Astrocyte (in vitro differentiated cells and primary cell): ENCODE measurements around the gene CIT. TPM values are rescaled to one million over a fixed set of nuclear protein-coding genes. Genes with fewer than 3 reads are reported as not detected.

Experiments
- DNase-seq: peaks from one replicate; pipeline ENCODE4 v3.0.0-alpha.2; 2010; ENCODE audit warnings: low read depth
- FAIRE-seq: peaks from 2 replicates; lab custom pipeline; 2011; peaks lifted over from hg19 to GRCh38; lab: Jason Lieb, UNC
- H2AFZ ChIP-seq: 2 replicates; pipeline ENCODE4 v1.6.0; 2012; ENCODE audit warnings: low read depth, low read length, inconsistent platforms
- H3K27ac ChIP-seq: 2 replicates; pipeline ENCODE4 v1.5.1; 2011; ENCODE audit warnings: low read depth, low read length, inconsistent platforms
- H3K27me3 ChIP-seq: 2 replicates; pipeline ENCODE4 v1.6.0; 2011; ENCODE audit warnings: low read length, inconsistent platforms; ENCODE audit not compliant: insufficient read depth
- H3K36me3 ChIP-seq: 2 replicates; pipeline ENCODE4 v1.5.1; 2011; ENCODE audit warnings: low read length, inconsistent platforms; ENCODE audit not compliant: insufficient read depth
- H3K4me1 ChIP-seq: 2 replicates; pipeline ENCODE4 v1.5.1; 2011; ENCODE audit warnings: low read length, inconsistent platforms; ENCODE audit not compliant: insufficient read depth
- H3K4me2 ChIP-seq: 2 replicates; pipeline ENCODE4 v1.6.0; 2012; ENCODE audit warnings: low read length, inconsistent platforms
- H3K4me3 ChIP-seq: 2 replicates; pipeline ENCODE4 v1.5.1; 2011; ENCODE audit warnings: low read depth, mild to moderate bottlenecking, low read length, inconsistent platforms; ENCODE audit not compliant: insufficient read depth
- H3K79me2 ChIP-seq: 2 replicates; pipeline ENCODE4 v1.6.0; 2012; ENCODE audit warnings: mild to moderate bottlenecking, low read length, inconsistent platforms; ENCODE audit not compliant: insufficient read depth
- H3K9ac ChIP-seq: 2 replicates; pipeline ENCODE4 v1.6.0; 2012; ENCODE audit warnings: mild to moderate bottlenecking, low read length, inconsistent platforms
- H3K9me3 ChIP-seq: 2 replicates; pipeline ENCODE4 v1.5.1; 2012; ENCODE audit warnings: low read depth, mild to moderate bottlenecking, low read length, inconsistent platforms; ENCODE audit not compliant: insufficient read depth
- H4K20me1 ChIP-seq: 2 replicates; pipeline ENCODE4 v1.6.0; 2012; ENCODE audit warnings: low read length, inconsistent platforms; ENCODE audit not compliant: insufficient read depth
- H3K27ac Mint-ChIP-seq: one replicate; pipeline ENCODE4 v1.8.0; 2021; ENCODE audit warnings: mild to moderate bottlenecking, mixed read lengths; ENCODE audit not compliant: unreplicated experiment
- H3K27me3 Mint-ChIP-seq: one replicate; pipeline ENCODE4 v1.8.0; 2021; ENCODE audit warnings: low read depth, mixed read lengths; ENCODE audit not compliant: unreplicated experiment
- H3K36me3 Mint-ChIP-seq: one replicate; pipeline ENCODE4 v1.8.0; 2021; ENCODE audit warnings: low read depth, mixed read lengths; ENCODE audit not compliant: unreplicated experiment
- H3K4me1 Mint-ChIP-seq: one replicate; pipeline ENCODE4 v1.8.0; 2021; ENCODE audit warnings: low read depth, mixed read lengths; ENCODE audit not compliant: unreplicated experiment
- H3K4me3 Mint-ChIP-seq: one replicate; pipeline ENCODE4 v1.8.0; 2021; ENCODE audit warnings: mild to moderate bottlenecking, moderate library complexity, mixed read lengths; ENCODE audit not compliant: unreplicated experiment
- H3K9me3 Mint-ChIP-seq: one replicate; pipeline ENCODE4 v1.8.0; 2021; ENCODE audit warnings: mild to moderate bottlenecking, mixed read lengths; ENCODE audit not compliant: unreplicated experiment
- CTCF ChIP-seq: IDR thresholded peaks from 2 replicates; pipeline ENCODE4 v1.5.1; 2011; ENCODE audit warnings: low read depth, mild to moderate bottlenecking, inconsistent platforms, low read length, moderate library complexity; ENCODE audit not compliant: insufficient read depth
- EZH2 ChIP-seq: IDR thresholded peaks from 2 replicates; pipeline ENCODE4 v1.6.1; 2012; ENCODE audit warnings: mild to moderate bottlenecking, low read length, inconsistent platforms; ENCODE audit not compliant: insufficient read depth
- total RNA-seq: library from RNA; stranded (reverse); gene quantifications from 2 replicates; pipeline ENCODE4 v1.2.1, GENCODE V29; 2021

The CIT gene
- total RNA-seq, 1 donor from 2014 or later: 4.5 TPM

- Histone ChIP-seq H2AFZ (no peak overlapping the region), H3K27me3 (no peaks in the 10 kb centered on the region), H3K4me3 (no peak overlapping the region), H3K9ac (no peak overlapping the region), H3K79me2 (no peaks in the 10 kb centered on the region), H3K36me3 (peaks cover 4% of the 10 kb centered on the region), H3K27ac (no peak overlapping the region), H3K4me2 (no peak overlapping the region), H3K4me1 (no peaks in the 10 kb centered on the region), H3K9me3 (no peaks in the 10 kb centered on the region), H4K20me1 (no peaks in the 10 kb centered on the region)
- FAIRE-seq (no peak), DNase-seq (no peak)
- TF ChIP-seq EZH2 (no peak), CTCF (no peak)
- Mint-ChIP-seq H3K27ac (no peak overlapping the region), H3K36me3 (no peaks in the 10 kb centered on the region), H3K27me3 (no peaks in the 10 kb centered on the region), H3K4me1 (peaks cover 6% of the 10 kb centered on the region), H3K9me3 (no peaks in the 10 kb centered on the region), H3K4me3 (no peak overlapping the region)
These were observed 49.4 kb downstream of the CIT start for GRCh38 chr12:119827760-119828159.

- Histone ChIP-seq H3K36me3 (peaks cover 9% of the 10 kb centered on the region), H3K9ac (no peak overlapping the region), H2AFZ (no peak overlapping the region), H3K4me1 (no peaks in the 10 kb centered on the region), H3K9me3 (no peaks in the 10 kb centered on the region), H3K79me2 (no peaks in the 10 kb centered on the region), H3K27ac (no peak overlapping the region), H4K20me1 (no peaks in the 10 kb centered on the region), H3K4me2 (no peak overlapping the region), H3K4me3 (no peak overlapping the region), H3K27me3 (no peaks in the 10 kb centered on the region)
- Mint-ChIP-seq H3K27ac (no peak overlapping the region), H3K27me3 (no peaks in the 10 kb centered on the region), H3K36me3 (no peaks in the 10 kb centered on the region), H3K4me3 (no peak overlapping the region), H3K4me1 (peaks cover 6% of the 10 kb centered on the region), H3K9me3 (no peaks in the 10 kb centered on the region)
- DNase-seq (peak; percentile 26), FAIRE-seq (no peak)
- TF ChIP-seq CTCF: no peak
- no peak for TF ChIP-seq EZH2
These were observed 50.3 kb downstream of the CIT start for GRCh38 chr12:119826661-119827445.

GRCh38 chr12:119825262-119825661 is 51.9 kb downstream of the CIT start:
- H3K36me3 ChIP-seq: peaks cover 9% of the 10 kb centered on the region
- H3K4me2 ChIP-seq: no peak overlapping the region
- H4K20me1 ChIP-seq: no peaks in the 10 kb centered on the region
- Mint-ChIP-seq H3K4me1 (peaks cover 6% of the 10 kb centered on the region), H3K27me3 (no peaks in the 10 kb centered on the region), H3K4me3 (no peak overlapping the region), H3K27ac (no peak overlapping the region), H3K36me3 (no peaks in the 10 kb centered on the region), H3K9me3 (no peaks in the 10 kb centered on the region)
- H3K9me3 ChIP-seq: no peaks in the 10 kb centered on the region
- FAIRE-seq (no peak), DNase-seq (no peak)
- no peak overlapping the region for H3K9ac ChIP-seq
- H3K4me3 ChIP-seq: no peak overlapping the region
- no peak overlapping the region for H3K27ac ChIP-seq
- H3K27me3 ChIP-seq: no peaks in the 10 kb centered on the region
- H2AFZ ChIP-seq: no peak overlapping the region
- TF ChIP-seq EZH2: no peak
- TF ChIP-seq CTCF: no peak
- H3K79me2 ChIP-seq: no peaks in the 10 kb centered on the region
- no peaks in the 10 kb centered on the region for H3K4me1 ChIP-seq
